GM12878 (cell line): ENCODE results near the gene GCNT2. TPM values are rescaled to one million over a fixed set of nuclear protein-coding genes. Genes with fewer than 3 reads are reported as not detected.
"Not testable (repeated sequence)": the region's sequence is repeated elsewhere in the genome, so short reads cannot be mapped to it uniquely, and the experiment has no call there.

Experiments used
- ATAC-seq: fragments of 200-7000 bp; cut with Tn5 transposase; 3 replicates; pipeline ENCODE4 v1.9.1; 2020; ENCODE audit warnings: mild to moderate bottlenecking, moderate library complexity
- BruUV-seq: library from RNA; stranded (reverse); fragments of 400-500 nt; replicated peaks from 2 replicates; lab custom pipeline; 2021; lab: Mats Ljungman, UMichigan
- CTCF ChIA-PET: fragments of 300-600 bp; sonication (Branson Sonifier 250); formaldehyde crosslinking; extraction: SDS; loops from one replicate; lab custom pipeline; 2021; ENCODE audit warnings: inconsistent platforms; lab: Yijun Ruan, JAX
- POLR2A ChIA-PET: fragments of 350-600 bp; formaldehyde crosslinking; extraction: SDS; loops from one replicate; lab custom pipeline; 2021; ENCODE audit warnings: inconsistent platforms; lab: Charles Lee
- RAD21 ChIA-PET: fragments of 300-600 bp; sonication (Branson Sonifier 250); formaldehyde crosslinking; loops from one replicate; lab custom pipeline; 2023; ENCODE audit warnings: antibody characterized with exemption; ENCODE audit not compliant: unreplicated experiment; lab: Charles Lee
- SMC1A ChIA-PET: fragments of 300-600 bp; sonication (Branson Sonifier 250); formaldehyde crosslinking; loops from one replicate; lab custom pipeline; 2023; ENCODE audit not compliant: unreplicated experiment, uncharacterized antibody; lab: Charles Lee
- DNase-seq: peaks from one replicate; pipeline ENCODE4 v3.0.0-alpha.2; 2011; ENCODE audit warnings: low read depth, low spot score
- FAIRE-seq: peaks from 3 replicates; lab custom pipeline; 2011; peaks lifted over from hg19 to GRCh38; lab: Jason Lieb, UNC
- H2AFZ ChIP-seq: 2 replicates; pipeline ENCODE4 v1.6.0; 2011; ENCODE audit warnings: low read depth, low read length, control low read depth; ENCODE audit not compliant: control insufficient read depth
- H3K27ac ChIP-seq: 2 replicates; pipeline ENCODE4 v1.5.1; 2011; ENCODE audit warnings: control low read depth; ENCODE audit not compliant: control insufficient read depth, insufficient read depth
- H3K27me3 ChIP-seq, 2 experiments: replicated peaks in 1 of 2; 2 replicates each; pipeline versions ENCODE4 v1.6.0 to v1.6.1; 2011; ENCODE audit warnings: low read length in 1 of 2; ENCODE audit not compliant: control insufficient read depth in 2 of 2, insufficient read depth in 2 of 2
- H3K36me3 ChIP-seq, 2 experiments: 2 replicates each; pipeline ENCODE4 v1.5.1; 2011; ENCODE audit warnings: low read length in 1 of 2; ENCODE audit not compliant: control insufficient read depth in 2 of 2, insufficient read depth in 2 of 2
- H3K4me1 ChIP-seq: 2 replicates; pipeline ENCODE4 v1.6.1; 2011; ENCODE audit warnings: mild to moderate bottlenecking, low read length, moderate library complexity, mixed read lengths; ENCODE audit not compliant: control insufficient read depth, insufficient read depth
- H3K4me2 ChIP-seq: 2 replicates; pipeline ENCODE4 v1.6.0; 2011; ENCODE audit warnings: control low read depth; ENCODE audit not compliant: control insufficient read depth, insufficient read depth
- H3K4me3 ChIP-seq: fragments of 200-600 bp; sonication (generic); 2 replicates; pipeline ENCODE4 v1.5.1; 2016
- H3K79me2 ChIP-seq: 2 replicates; pipeline ENCODE4 v1.6.0; 2011; ENCODE audit warnings: low read length; ENCODE audit not compliant: control insufficient read depth, insufficient read depth
- H3K9ac ChIP-seq: 2 replicates; pipeline ENCODE4 v1.8.0; 2011; ENCODE audit warnings: low read length, control low read depth, mixed read lengths; ENCODE audit not compliant: control insufficient read depth, insufficient read depth
- H3K9me3 ChIP-seq: replicated peaks from 3 replicates; pipeline ENCODE4 v1.5.1; 2011; ENCODE audit warnings: mild to moderate bottlenecking, low read length; ENCODE audit not compliant: control insufficient read depth, insufficient read depth
- H4K20me1 ChIP-seq: 2 replicates; pipeline ENCODE4 v1.6.0; 2011; ENCODE audit not compliant: control insufficient read depth, insufficient read depth
- ATF7 ChIP-seq: fragments of 450-650 bp; IDR thresholded peaks from 2 replicates; pipeline ENCODE4 v1.6.1; 2016; ENCODE audit warnings: low read depth, mild to moderate bottlenecking
- BRCA1 ChIP-seq: IDR thresholded peaks from 2 replicates; pipeline ENCODE4 v1.6.1; 2011; ENCODE audit warnings: low read depth, low read length, improper control_type of control experiment
- CEBPZ ChIP-seq: fragments of 150-350 bp; IDR thresholded peaks from 2 replicates; pipeline ENCODE4 v1.6.1; 2016; ENCODE audit warnings: low read depth, low read length
- EGR1 ChIP-seq, 2 experiments: IDR thresholded peaks; 1 replicate in 1 of 2; 2 replicates in 1 of 2; pipeline ENCODE4 v1.6.1; 2011 to 2012; ENCODE audit warnings: low read depth in 2 of 2, low read length in 2 of 2, borderline replicate concordance in 1 of 2, mild to moderate bottlenecking in 1 of 2, moderate library complexity in 1 of 2
- HDAC6 ChIP-seq: fragments of 200-600 bp; sonication (generic); IDR thresholded peaks from one replicate; pipeline ENCODE4 v1.8.0; 2017; ENCODE audit warnings: antibody characterized with exemption; ENCODE audit not compliant: unreplicated experiment
- MYC ChIP-seq: IDR thresholded peaks from 2 replicates; pipeline ENCODE4 v1.6.1; 2011; ENCODE audit warnings: mild to moderate bottlenecking, low read length, moderate library complexity, inconsistent platforms; ENCODE audit not compliant: insufficient read depth, insufficient replicate concordance, insufficient read length, severe bottlenecking
- NFYB ChIP-seq: IDR thresholded peaks from 2 replicates; pipeline ENCODE4 v1.6.1; 2011; ENCODE audit warnings: low read depth, mild to moderate bottlenecking, low read length, improper control_type of control experiment, moderate library complexity; ENCODE audit not compliant: insufficient read depth
- RELB ChIP-seq: fragments of 450-650 bp; IDR thresholded peaks from 2 replicates; pipeline ENCODE4 v1.6.1; 2017; ENCODE audit warnings: low read depth, mild to moderate bottlenecking, moderate library complexity
- SP1 ChIP-seq: IDR thresholded peaks from one replicate; pipeline ENCODE4 v1.6.1; 2011; ENCODE audit warnings: low read depth, low read length
- WGBS: methylation state at CpG from one replicate; pipeline ENCODE4 v1.1.6; 2016; ENCODE audit warnings: low lambda C conversion rate; ENCODE audit not compliant: insufficient replicate concordance, insufficient coverage; ENCODE audit errors: missing lambda C conversion rate; 5-methylcytosine and 5-hydroxymethylcytosine counted together
- in situ Hi-C: fragments of 300-500 bp; cut with MboI; formaldehyde crosslinking; loops from 9 replicates; pipeline ENCODE4 v1.14.3; 2018; ENCODE audit warnings: mixed read lengths
- intact Hi-C: fragments of 100-400 bp; cut with micrococcal nuclease; formaldehyde crosslinking; loops from one replicate; pipeline ENCODE4 v1.14.2; 2022; ENCODE audit not compliant: unreplicated experiment
- polyA plus RNA-seq, 11 experiments: library from polyadenylated mRNA; depleted of rRNA in 4 of 11; unstranded in 6 of 11; stranded (reverse) in 5 of 11; fragments of >200 nt; fragmentation: Nextera tagmentation in 4 of 11; fragmentation: Illumina TruSeq in 1 of 11; extraction: Ambion mirVana in 4 of 11; extraction: Trizol in 1 of 11; gene quantifications; 1 replicate in 1 of 11; 2 replicates in 10 of 11; pipeline versions ENCODE4 v1.2.1 to v1.2.3, GENCODE V29; 2011 to 2016; ENCODE audit warnings: inconsistent platforms in 2 of 11, missing spikeins in 2 of 11, low read depth in 1 of 11
- total RNA-seq, 4 experiments: library from RNA; depleted of rRNA in 3 of 4; stranded (reverse); fragments of >200 nt in 3 of 4; fragmentation: Illumina TruSeq in 1 of 4; extraction: Trizol in 1 of 4; gene quantifications; 2 replicates each; pipeline versions ENCODE4 v1.2.1 to v1.2.3, GENCODE V29; 2013 to 2021

GCNT2 gene
- total and polyA plus RNA-seq, 10 of the 15 experiments (the other 5 are each of a cell fraction or from before 2014, with no cell fraction given), result 5.0 to 21.6 (median 11.9) TPM

GRCh38 chr6:10486944-10487588, 34.1 kb upstream of the GCNT2 start:
- FAIRE-seq, H3K4me1 ChIP-seq, H3K36me3 ChIP-seq, POLR2A ChIA-PET, DNase-seq, BruUV-seq, intact Hi-C loops, H3K9ac ChIP-seq, H4K20me1 ChIP-seq, in situ Hi-C loops, H2AFZ ChIP-seq, ATAC-seq, H3K4me2 ChIP-seq, H3K4me3 ChIP-seq, H3K9me3 ChIP-seq, H3K79me2 ChIP-seq, H3K27me3 ChIP-seq, H3K27ac ChIP-seq: not testable (repeated sequence)
- CTCF ChIA-PET, result interaction anchor here (1.2 to 2.2 kb wide), 3 partner anchors 9 to 315 kb away, joined by 4 to 10 read pairs (median 8); no protein-coding TSS in a partner anchor
- SMC1A ChIA-PET, result interaction anchor here (1.5 kb wide), 1 partner anchor 9 kb away, joined by 4 read pairs; no protein-coding TSS in a partner anchor
- RAD21 ChIA-PET, result interaction anchor here (0.6 to 0.9 kb wide), 2 partner anchors 8 to 44 kb away, joined by 3 read pairs; no protein-coding TSS in a partner anchor
- 58% methylated on average over 9 of the region's 9 CpGs for WGBS
- TF ChIP-seq NFYB, result 0 out of 2 replicates have a peak, but pooled peaks have one; percentile 38

- in situ Hi-C loops, result no loop called here
- WGBS, result 86% methylated on average over 42 of the region's 44 CpGs
- no TSS peak for BruUV-seq
- TF ChIP-seq EGR1 (IDR thresholded peaks at IDR 0.05; ENCODE audit: borderline replicate concordance in 1 of 2, low read depth in 2 of 2, low read length in 2 of 2) (no peak), SP1 (no peak), CEBPZ (no peak), MYC (no peak), RELB (no peak), ATF7 (no peak), BRCA1 (no peak), HDAC6 (no peak)
Observed at GRCh38 chr6:10487668-10488327, 33.4 kb upstream of the GCNT2 start.

More at GRCh38 chr6:10487668-10488327, 33.4 kb upstream of the GCNT2 start:
- Histone ChIP-seq H3K4me3 (no peak overlapping the region), H2AFZ (no peak overlapping the region), H3K9me3 (no peaks in the 10 kb centered on the region; the same call in 2 of the 3 replicates), H3K27ac (no peak overlapping the region), H3K27me3 (no peaks in the 10 kb centered on the region; a peak in 1 of 4 replicates), H4K20me1 (no peaks in the 10 kb centered on the region), H3K9ac (no peak overlapping the region), H3K4me2 (no peak overlapping the region), H3K4me1 (no peaks in the 10 kb centered on the region), H3K36me3 (no peaks in the 10 kb centered on the region), H3K79me2 (no peaks in the 10 kb centered on the region)
- intact Hi-C loops, result no loop called here
- ATAC-seq (no peak), FAIRE-seq (no peak), DNase-seq (no peak)
- POLR2A ChIA-PET, result no interaction called here
- CTCF ChIA-PET, result interaction anchor here (1.2 to 2.2 kb wide), 3 partner anchors 9 to 315 kb away, joined by 4 to 10 read pairs (median 8); no protein-coding TSS in a partner anchor
- SMC1A ChIA-PET, result interaction anchor here (1.5 kb wide), 1 partner anchor 9 kb away, joined by 4 read pairs; no protein-coding TSS in a partner anchor
- RAD21 ChIA-PET, result interaction anchor here (0.6 to 0.9 kb wide), 2 partner anchors 9 to 43 kb away, joined by 3 read pairs; no protein-coding TSS in a partner anchor
